ENCODE data around the gene ZNF382.

- TF ChIP-seq CTCF (IDR thresholded peaks at IDR 0.05) = no peak
- no peak for TF ChIP-seq POLR2A (IDR thresholded peaks at IDR 0.05)
Observed at GRCh38 chr19:36574741-36575140, 30.4 kb upstream of the ZNF382 start.
